ENCODE data around the gene IDH3G. TPM values are rescaled to one million over a fixed set of nuclear protein-coding genes. Genes with fewer than 3 reads are reported as not detected.
A peak's percentile ranks its signal among the peaks of the same experiment; 100 is the strongest.
"Not testable (repeated sequence)": the region's sequence is repeated elsewhere in the genome, so short reads cannot be mapped to it uniquely, and the experiment has no call there.

IDH3G gene
- 35.1 and 63.9 TPM in 2 replicates for total RNA-seq

GRCh38 chrX:153794018-153794896 lies at the start of gene IDH3G, which contains the start of gene SSR4:
Gene IDH3G, minus strand, starts transcription at chrX:153794375. Its CDS starts 49 bp downstream, at chrX:153794326.
Gene SSR4, plus strand, starts transcription at chrX:153794668. Its CDS starts 20 bp downstream, at chrX:153794688.
- peak; percentile 95 for DNase-seq

- no peak for DNase-seq
Measured at GRCh38 chrX:153836921-153837320, 42.7 kb upstream of the IDH3G start.

- no peak for DNase-seq
Measured at GRCh38 chrX:153832728-153833127, 38.6 kb upstream of the IDH3G start.

DNA sequence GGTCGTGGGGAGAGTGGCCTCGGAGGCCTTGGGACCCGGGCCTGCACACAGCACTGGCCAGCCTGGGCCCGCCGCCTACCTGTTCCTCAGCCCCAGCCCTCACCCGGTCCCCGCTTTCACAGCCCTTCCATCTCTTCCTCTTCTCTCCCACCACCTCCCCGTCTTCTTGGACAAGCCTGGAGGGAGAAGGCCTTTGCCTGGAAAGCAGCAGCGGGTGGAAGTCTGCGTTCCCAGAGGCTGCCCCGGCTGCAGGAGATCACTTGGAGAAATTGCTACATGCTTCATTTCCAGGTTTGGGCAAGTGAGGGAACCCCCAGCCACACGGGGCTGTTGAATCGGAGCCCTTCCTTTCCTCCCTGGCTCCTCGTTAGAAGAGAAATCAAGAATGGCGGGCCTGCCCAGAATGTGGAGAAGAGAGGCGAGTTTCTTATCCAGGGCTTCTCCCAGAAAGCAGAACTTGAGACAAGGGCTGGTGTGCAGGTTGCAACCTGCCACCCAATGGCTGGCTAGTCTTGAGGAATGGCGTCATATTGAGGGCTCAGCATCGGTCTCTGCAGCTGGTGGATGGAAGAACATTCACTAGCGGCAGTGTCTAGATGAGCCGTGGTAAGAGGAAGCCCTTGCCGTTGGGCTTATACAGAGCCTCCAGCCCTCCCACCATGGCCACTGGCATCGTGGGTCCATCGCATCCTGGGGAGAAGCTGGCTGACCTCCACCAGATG lies 37.4 kb upstream of the IDH3G start:
- DNase-seq: no peak

DNA sequence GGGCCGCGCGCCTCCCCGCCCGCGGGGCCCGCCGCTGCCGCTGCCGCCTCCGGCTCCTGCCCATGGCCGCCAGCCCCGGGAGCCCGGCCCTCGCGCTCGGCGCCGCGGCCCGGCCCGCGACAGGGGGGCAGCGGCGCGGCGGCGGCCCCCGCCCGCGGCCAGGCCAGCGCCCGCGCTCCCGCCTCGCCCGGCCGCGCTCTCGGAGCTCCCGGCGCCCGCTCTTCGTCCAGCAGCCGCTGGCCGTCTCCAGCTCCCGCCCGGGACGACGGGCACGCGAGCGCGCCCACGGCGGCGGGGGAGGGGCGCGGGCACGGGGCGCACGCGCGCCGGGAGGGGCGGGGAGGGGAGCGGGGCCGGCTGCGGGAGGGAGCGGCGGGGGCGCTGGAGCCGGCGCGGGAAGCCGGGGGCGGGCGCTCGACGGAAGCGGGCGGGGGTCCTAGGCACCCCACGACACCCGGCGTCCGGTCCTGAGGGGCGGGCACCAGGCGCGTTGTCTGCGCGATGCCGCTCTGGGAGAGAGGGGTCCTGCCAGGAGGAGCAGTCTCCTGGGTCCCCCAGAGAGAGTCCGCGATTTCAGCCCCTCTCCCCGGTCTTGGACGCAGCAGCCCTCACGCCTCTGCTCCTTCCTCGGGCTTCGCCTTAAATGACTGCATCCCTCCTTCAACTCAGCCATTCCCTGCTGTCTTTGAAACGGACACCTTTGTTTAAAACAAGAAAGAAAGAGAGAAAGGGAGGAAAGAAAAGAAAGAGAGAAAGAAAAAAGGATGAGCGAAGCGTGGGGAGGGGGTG lies 36.7 kb upstream of the IDH3G start:
- DNase-seq: no peak

DNA sequence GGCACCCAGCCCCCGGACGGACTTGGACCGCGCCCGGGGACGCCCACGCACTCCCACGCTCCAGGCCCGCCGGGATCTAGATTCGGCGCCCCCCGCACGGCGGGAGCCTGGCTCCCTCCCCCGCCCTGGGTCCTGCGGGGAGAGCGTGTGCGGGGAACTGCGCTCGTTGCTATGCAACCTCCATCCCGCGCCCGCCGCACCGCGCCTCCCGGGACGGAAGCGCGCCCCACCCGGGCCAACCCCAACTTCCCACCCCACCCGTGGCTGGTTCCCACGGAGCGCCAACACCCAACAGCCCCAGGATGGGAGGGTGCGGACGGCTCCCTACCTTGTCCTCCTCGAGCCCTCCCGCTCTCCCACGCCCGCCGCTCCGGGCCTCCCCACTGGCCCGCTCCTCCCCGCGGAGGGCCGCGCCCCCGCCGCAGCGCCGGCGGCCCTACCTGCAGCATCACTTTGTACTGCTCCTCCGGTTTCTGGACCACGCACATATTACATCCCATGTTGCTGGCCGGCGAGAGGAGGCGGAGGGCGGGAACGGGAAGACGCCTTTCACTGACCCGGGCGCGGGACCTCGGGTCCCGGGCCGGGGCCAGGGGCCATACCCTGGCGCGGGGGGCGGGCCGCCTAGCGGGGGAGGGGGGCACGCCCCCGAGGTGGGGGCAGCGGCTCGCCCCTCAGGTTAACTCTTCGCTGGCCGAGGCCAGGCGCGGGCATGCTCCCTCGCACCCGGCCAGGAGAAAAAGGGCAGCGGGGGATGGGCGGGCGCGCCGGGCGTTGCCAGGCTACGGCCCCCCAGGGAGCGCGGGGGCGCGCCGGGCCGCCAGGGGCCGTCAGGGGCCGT lies 35.8 kb upstream of the IDH3G start, which contains the start of gene PDZD4:
Gene PDZD4 (minus strand): TSS at position 746 of the 841 bp plus-strand sequence. CDS start 246 bp downstream, at position 500.
- no peak for DNase-seq

DNA sequence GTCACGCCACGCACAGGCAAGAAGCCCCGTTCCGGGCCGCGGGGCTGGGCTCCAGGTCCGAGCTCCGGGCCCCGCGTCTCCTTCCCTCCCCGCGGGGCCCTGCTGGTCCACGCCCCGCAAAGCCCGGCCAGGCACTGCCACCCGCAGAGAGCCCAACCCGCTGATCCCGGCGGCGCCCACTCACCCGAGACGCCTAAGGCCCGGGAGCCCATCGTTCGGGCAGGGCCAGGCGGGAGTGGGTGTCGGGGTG lies 35.3 kb upstream of the IDH3G start:
- DNase-seq: no peak

DNA sequence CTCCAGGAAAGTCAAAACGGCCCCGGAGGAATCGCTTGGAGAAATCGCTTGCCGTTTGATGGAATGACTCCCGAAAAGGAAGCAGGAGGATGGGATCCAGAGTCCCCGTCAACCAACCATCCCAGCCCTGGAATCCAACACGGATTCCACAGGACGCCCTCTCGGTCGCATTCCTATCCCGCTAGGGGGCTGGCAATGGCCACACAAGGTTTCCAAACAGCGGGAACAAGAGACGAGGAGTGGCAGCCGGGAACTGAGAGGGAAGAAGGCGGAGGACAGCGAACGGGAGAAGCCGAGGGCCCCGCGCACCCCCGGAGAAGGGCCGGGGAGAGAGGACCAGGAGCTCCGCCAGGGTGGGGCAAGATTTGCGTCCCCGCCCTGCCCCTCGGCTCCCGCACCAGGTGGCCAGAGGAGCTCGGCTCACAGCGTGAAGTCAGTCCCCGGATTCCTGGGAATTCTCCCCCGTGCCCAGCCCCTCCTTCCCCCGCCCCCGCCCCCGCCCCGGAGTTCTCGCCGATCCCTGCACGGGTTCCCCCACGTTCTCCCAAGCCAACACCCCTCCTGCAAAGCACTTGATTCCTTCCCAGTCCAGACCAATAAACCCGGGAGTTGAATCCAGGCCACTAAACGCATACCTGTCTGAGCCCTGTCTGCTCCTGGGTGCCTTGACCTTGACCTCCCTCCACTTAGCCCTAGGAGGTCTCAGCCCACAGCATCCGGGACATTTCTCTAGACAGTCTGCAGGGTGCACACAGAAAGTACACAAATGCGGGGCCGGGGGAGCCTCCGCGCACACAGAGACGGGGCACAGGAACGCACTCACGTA lies 34.8 kb upstream of the IDH3G start:
- no peak for DNase-seq

- no peak for DNase-seq
Measured at GRCh38 chrX:153828308-153828707, 34.1 kb upstream of the IDH3G start.

DNA sequence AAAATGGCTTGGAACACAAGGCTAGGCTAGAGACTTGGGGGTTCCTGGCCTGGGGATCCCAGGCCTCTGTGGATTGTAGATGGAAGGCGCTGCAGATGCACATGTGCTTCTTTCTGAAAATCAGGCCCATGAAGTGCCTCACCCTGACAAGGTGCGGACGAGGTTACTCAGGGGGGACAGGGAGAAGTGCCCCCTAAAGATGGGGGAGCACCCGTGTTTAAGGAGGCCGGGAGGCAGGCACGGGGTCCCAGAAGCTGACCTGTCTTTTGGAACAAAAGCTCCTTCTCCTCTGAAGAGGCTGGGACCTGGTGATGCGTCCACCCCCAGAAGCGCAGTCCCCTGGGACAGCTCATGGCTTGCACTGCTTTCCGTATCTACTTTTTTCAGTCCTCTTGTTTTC lies 33.7 kb upstream of the IDH3G start:
- no peak for DNase-seq

GRCh38 chrX:153827016-153827415 lies 32.8 kb upstream of the IDH3G start:
- DNase-seq: no peak

- no peak for DNase-seq
Measured at GRCh38 chrX:153825042-153825441, 30.9 kb upstream of the IDH3G start.

DNA sequence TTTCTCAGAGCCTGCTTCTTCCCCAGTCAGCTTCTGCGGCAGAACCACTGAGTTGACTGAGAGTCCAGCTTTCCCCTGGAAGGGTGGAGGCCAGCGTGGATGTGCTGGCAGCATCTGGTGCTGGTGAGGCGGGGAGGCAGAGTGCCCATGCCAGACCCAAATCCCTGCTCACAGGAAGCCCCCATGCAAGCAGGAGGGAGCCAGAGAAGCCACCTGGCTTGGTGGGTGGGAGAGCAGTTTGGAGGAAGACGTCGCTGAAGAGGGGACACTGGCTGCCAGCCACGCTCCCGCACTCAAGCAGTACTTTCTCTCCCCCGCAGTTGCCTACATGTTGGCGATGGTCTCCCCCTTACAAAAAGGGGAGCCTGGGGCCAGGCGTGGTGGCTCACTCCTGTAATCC lies 30.2 kb upstream of the IDH3G start:
- DNase-seq: no peak

- no peak for DNase-seq
Measured at GRCh38 chrX:153821066-153821465, 26.9 kb upstream of the IDH3G start.

GRCh38 chrX:153820601-153821000 lies 26.4 kb upstream of the IDH3G start:
- no peak for DNase-seq

DNA sequence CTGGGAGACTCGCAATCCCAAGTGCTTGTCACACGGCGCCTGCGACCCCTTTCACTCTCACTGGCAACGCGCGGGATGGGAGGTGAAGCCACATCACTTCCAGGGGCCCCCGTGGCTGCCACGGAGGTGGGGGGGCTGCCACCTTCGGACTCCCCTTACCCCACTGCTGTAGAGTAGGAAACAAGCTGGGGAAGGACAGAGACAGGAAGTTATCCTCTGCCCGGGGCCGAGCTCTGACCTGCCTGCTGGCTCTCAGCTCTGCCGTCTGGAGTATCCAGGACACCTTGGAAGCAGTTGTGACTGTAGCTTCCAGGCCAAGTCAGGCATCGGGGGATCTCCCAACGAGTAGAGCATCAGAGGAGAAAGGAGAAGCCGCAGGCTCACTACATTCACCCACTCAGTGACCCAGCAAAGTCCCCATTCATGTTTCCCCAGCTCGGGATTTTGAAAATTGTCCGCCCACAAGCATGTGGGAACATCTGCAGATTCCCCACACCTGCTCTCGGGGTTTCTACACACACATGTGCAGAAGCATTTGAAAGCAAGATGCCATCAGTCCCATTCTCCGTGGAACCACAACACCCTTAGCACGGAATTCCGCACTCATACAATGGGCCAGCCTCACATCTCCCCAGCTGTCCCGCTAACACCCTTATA lies 25.3 kb upstream of the IDH3G start:
- no peak for DNase-seq

GRCh38 chrX:153818571-153819383 lies 24.6 kb upstream of the IDH3G start:
- peak; percentile 19 for DNase-seq

- not testable (repeated sequence) for DNase-seq
Measured at GRCh38 chrX:153818064-153818463, 23.9 kb upstream of the IDH3G start.

GRCh38 chrX:153816831-153817690 lies 22.9 kb upstream of the IDH3G start:
- DNase-seq: peak; percentile 13

Data from dermis blood vessel endothelial cell (primary cell).